GM15510 (cell line): ENCODE results near the gene OR4C6.

ENCODE experiments used
- POLR2A ChIP-seq: IDR thresholded peaks from 3 replicates; pipeline ENCODE4 v1.6.1; 2011; ENCODE audit warnings: borderline replicate concordance; ENCODE audit not compliant: insufficient read length; ENCODE audit errors: extremely low read depth

The OR4C6 gene

DNA sequence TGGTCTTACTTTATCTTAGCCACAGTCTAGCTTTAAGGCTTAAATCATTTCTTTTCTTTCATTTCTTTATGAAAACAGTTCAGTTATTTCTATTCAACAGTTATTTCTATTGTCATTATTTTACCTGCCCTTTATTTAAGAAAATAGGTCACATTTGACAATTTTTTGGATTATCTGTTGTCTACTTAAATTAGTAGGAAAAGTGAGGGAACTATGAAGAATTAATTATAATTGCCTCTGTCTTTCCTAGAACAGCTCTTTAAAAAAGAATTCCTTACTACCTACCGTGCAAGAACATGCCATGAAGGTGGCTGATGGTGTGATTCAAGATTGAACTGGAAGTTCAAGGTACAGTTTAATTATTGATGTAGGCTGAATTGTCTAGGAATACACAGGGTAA, at the start of gene OR4C6:
Gene OR4C6, plus strand, starts transcription at position 301 of the 400 bp plus-strand sequence. CDS start 2,966 bp downstream, outside the sequence.
- TF ChIP-seq POLR2A: no peak

DNA sequence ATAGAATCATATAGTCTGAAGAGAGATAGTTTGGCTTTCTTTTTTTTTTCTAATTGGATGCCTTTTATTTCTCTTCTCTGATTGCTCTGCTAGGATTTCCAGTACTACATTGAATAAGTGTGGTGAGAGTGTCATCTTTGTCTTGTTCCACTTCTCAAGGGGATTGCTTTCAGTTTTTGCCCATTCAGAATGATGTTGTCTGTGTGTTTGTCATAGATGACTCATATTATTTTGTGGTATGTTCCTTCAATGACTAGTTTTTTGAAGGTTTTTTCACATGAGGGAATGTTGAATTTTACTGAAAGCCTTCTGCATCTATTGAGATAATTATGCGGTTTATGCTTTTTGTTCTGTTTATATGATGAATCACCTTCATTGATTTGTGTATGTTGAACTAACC, 37.5 kb upstream of the OR4C6 start:
- TF ChIP-seq POLR2A: no peak

DNA sequence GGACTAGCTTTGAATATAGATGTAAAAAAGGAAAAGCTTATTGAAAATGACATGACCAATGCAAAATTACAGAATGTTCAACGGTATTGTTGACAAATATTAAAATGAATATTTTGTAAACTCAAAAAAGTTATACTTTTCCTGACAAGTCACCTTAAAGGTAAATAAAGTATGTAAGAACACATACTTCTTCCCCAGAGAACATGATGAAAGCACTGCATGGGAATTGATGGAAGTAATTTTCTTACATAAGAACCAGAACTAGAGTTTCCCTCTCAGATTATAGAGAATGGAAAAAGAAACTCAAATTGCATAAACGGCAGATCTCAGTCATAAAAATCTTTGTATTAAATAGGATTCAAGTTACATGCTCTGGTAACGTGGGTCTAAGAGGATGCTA, 27.2 kb upstream of the OR4C6 start, which contains the start of gene OR4P4:
Gene OR4P4, plus strand, starts transcription at position 301 of the 400 bp plus-strand sequence.
- no peak for TF ChIP-seq POLR2A

DNA sequence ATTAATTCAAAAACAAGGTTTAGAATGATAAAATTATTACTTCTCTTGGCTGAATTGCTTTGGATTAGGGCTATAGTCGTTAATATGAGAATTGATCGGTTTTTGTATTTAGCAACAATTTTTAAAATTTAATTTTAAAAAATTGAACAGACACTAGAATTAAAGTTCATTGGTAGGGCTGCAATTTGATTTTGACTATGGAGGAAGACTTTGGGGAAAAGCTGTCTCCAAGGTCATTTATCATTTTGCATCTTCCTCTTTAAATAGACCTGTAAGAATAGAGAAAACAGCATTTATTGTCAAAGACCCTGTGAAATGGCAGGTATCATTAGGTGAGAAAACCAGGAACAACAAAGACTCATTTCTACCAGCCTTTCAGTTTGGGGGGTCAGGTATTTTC, 14.0 kb upstream of the OR4C6 start, which contains the start of gene OR4S2:
Gene OR4S2, plus strand, starts transcription at position 301 of the 400 bp plus-strand sequence. CDS start 2,577 bp downstream, outside the sequence.
- no peak for TF ChIP-seq POLR2A

DNA sequence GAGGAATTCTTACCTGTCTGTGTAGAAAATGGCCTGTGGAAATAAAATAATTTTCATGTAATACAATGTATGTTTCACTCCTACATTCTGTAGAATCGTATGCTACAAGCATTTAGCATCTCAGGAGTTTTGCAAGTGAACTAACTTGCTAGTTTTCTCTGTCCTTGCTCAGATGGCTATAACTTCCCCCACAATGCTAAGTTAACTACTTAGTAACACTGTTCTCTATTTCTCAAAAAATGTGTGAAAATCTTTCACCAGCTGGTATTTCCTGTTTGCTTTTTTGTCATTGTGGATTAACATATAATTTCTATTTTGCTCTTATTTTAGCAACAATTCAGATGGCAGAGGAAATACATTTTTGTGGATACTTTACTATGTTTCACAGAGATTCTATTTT, 9.4 kb upstream of the OR4C6 start:
- no peak for TF ChIP-seq POLR2A

DNA sequence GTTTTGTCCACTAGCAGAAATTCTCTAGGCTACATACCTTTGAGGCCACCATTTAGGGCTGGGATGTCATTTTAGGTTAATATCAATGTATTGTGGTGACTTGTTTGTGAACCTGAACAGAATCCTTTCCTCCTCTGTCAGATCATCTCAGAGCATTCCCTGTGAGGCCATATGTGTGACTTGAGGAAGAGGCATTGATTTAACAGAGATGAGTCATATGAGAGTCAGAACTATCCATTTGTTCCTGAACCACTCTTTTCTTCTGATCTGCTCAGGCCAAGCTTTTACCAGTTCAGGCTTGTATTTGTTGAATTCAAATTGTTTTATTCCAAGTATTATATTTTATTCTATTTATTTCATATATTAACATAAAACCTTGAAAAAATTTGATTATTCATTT, 6.9 kb upstream of the OR4C6 start:
- TF ChIP-seq POLR2A: no peak

DNA sequence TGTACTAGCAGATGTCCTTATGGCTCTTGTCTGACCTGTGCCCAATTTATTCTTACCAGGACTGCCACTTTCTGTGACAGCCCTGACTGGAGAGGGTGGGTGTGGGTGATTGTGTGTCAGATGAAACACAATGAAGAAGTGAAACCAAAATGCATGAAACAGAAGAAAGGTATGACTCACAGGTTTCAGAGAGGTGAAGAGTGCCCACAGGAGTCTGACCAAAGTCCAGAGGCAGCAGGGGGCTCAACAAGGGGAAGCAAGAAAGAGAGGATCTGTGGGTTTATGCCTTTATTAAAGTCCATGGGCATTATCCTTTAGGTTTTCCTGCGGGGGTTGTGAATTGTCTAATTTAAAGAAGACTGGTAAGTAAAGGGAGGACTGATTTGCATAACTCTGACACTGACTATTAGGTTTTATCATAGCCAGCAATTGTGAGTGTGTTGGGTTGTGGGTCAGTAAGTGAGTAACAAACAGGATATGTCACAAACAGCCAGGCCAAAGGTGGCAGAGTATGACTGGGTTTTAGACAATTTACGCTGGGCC, 3.9 kb upstream of the OR4C6 start:
- TF ChIP-seq POLR2A: no peak

DNA sequence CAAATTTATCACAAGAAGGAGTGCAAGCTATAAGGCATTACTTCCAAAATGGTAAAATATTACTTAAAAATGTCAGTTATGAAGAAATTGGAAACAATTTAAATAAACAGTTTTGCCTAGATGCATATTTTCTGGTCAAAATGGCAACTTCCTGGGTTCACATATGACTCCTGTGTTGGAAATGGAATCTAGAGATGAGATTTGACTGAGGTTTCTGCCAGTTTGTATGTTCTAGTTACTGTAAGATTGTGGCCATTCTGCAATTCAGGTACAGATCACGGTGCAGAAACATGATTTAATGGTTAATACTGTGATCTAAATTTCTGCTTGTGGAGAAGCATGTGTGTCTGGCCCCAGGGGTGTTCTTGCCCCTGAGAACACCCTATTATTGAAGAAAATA, 3.4 kb upstream of the OR4C6 start:
- no peak for TF ChIP-seq POLR2A

DNA sequence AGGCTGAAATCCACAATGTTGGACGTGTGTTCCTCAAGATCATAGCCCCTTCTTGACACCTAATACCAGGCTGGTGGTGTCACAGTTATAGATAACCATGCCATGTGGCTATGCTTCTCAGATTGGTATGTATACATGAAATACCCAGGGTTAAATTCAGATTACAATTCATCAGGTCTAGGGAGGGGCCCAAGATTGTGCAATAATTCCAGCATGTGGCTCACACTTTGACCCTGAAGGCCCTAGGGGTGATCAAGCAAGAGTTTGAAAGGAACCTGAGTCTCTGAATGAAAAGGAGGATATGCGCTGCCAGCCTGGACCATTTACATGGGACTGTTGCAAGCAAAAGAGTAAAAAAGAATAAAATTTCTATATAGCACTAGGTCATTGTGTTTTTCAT, 7.4 kb downstream of the OR4C6 start:
- TF ChIP-seq POLR2A: no peak

DNA sequence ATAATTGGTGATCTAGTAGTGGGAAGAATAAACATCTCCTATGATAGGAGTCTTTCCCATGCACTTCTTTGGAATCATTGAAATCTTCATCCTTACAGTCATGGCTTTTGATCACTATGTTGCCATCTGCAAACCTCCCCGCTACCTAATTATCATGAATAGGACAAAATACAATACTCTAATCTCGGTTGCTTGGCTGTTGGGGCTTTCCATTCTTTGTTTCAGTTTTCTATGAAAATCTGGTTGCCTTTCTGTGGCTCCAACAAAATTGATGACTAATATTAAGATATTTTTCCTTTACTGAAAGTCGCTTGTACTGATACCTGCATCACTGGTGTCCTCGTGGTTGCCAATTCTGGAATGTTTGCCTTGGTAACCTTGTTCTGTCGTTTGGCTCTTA, 11.9 kb downstream of the OR4C6 start:
- TF ChIP-seq POLR2A: no peak

DNA sequence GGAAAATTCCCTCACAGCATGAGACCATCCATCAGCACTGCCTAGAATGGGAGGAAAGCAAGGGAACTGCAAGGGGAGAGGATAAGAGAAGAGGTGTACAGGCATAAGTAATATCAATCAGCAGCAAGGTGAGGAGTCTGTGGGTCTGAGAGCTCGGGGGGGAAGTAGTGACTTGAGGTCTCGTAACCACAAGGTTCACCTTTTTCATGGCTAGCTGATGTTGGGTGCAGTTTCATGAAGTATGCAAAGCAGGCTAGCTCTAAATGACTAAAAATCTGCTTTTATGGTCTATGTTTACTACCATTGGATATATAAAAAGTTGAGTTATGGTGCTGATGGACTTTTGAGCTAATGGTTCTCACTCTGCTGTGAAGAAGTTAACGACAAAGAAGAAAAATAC, 35.8 kb downstream of the OR4C6 start:
- TF ChIP-seq POLR2A: no peak

DNA sequence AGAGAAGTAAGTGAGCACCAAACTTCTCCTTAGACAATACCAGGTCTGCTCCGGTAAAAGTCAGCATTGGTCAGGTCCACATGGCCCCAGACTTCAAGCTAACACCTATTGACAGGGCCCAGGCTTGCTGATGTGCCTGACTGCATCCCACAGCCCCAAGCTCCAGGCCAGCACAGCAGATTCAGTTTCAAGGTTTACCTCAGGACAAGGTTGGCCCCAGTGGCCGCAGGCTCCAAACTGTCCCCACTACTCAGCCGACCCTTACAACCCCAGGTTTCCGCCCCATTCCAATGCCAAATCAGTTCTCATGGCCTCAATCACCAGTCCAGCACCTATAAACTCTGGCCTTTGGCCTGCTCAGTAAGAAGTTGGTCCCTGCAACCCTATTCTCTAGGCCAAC, 39.4 kb downstream of the OR4C6 start:
- no peak for TF ChIP-seq POLR2A

DNA sequence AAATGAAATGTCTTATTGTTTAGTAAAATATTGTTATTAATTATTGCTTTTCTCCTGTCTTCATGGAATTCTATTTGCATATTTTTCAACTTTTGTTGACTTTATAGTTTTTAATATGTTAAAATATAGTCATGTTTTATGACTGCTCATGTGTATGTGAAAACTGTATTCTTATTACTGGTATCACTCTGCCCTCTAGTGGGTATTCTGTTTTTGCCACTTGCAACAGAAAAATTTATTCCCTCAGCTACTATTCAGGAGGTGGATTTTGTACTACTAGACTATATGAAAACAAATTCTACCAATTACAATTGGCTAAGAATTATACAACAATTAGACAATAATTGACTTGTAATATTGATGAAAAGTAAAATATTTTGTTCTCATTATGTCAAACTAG, 45.0 kb downstream of the OR4C6 start:
- no peak for TF ChIP-seq POLR2A

DNA sequence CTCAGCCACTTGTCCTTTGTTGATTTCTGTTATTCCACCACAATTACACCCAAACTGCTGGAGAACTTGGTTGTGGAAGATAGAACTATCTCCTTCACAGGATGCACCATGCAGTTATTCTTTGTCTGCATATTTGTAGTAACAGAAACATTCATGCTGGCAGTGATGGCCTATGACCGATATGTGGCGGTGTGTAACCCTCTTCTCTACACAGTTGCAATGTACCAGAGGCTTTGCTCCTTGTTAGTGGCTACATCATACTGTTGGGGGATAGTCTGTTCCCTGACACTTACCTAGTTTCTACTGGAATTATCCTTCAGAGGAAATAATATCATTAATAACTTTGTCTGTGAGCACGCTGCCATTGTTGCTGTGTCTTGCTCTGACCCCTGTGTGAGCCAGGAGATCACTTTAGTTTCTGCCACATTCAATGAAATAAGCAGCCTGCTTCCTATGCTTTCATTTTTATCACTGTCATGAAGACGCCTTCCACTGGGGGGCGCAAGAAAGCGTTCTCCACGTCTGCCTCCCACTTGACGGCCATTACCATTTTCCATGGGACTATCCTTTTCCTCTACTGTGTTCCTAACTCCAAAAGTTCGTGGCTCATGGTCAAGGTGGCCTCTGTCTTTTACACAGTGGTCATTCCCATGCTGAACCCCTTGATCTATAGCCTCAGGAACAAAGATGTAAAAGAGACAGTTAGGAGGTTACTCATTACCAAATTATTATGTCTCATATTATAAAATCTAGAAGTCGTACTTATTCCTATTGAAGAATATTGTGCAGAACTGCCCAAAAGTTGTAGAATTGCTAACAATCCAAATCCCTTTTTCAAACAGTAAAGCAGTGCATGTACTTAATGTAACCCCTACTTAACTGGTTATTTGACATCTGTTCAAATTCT, 53.2 kb downstream of the OR4C6 start:
- TF ChIP-seq POLR2A: no peak
